Naive B cell (primary cell): ENCODE measurements around the gene RAD51B. TPM values are rescaled to one million over a fixed set of nuclear protein-coding genes. Genes with fewer than 3 reads are reported as not detected.

Source experiments
- ATAC-seq, 2 donors: fragments of 150-1000 bp; cut with Tn5 transposase; 2 replicates each; pipeline ENCODE4 v1.10.0; 2021; ENCODE audit warnings: low read depth in 2 of 2, mild to moderate bottlenecking in 2 of 2, moderate library complexity in 2 of 2
- DNase-seq: peaks from one replicate; pipeline ENCODE4 v3.0.0; 2022
- H3K27ac Mint-ChIP-seq, 6 donors: one replicate each; pipeline ENCODE4 v1.8.0; 2020 to 2022; ENCODE audit warnings: mild to moderate bottlenecking in 6 of 6, mixed read lengths in 6 of 6, moderate library complexity in 5 of 6, inconsistent platforms in 2 of 6
- H3K27me3 Mint-ChIP-seq, 3 donors: one replicate each; pipeline ENCODE4 v1.8.0; 2021 to 2022; ENCODE audit warnings: mixed read lengths in 3 of 3, mild to moderate bottlenecking in 1 of 3
- H3K36me3 Mint-ChIP-seq, 2 donors: one replicate each; pipeline ENCODE4 v1.8.0; 2020 to 2022; ENCODE audit warnings: mixed read lengths in 2 of 2, inconsistent platforms in 1 of 2, mild to moderate bottlenecking in 1 of 2
- H3K4me1 Mint-ChIP-seq, 3 donors: one replicate each; pipeline ENCODE4 v1.8.0; 2020 to 2022; ENCODE audit warnings: mixed read lengths in 3 of 3, inconsistent platforms in 1 of 3, mild to moderate bottlenecking in 1 of 3, moderate library complexity in 1 of 3
- H3K4me3 Mint-ChIP-seq, 8 donors: one replicate each; pipeline ENCODE4 v1.8.0; 2020 to 2022; ENCODE audit warnings: mild to moderate bottlenecking in 8 of 8, mixed read lengths in 8 of 8, moderate library complexity in 8 of 8, inconsistent platforms in 2 of 8
- H3K9me3 Mint-ChIP-seq, 7 donors: one replicate each; pipeline ENCODE4 v1.8.0; 2020 to 2022; ENCODE audit warnings: mixed read lengths in 7 of 7, mild to moderate bottlenecking in 5 of 7, inconsistent platforms in 2 of 7, moderate library complexity in 1 of 7
- polyA plus RNA-seq, 6 donors: library from polyadenylated mRNA; unstranded; fragments of 300-500 nt; fragmentation: Illumina TruSeq; gene quantifications; one replicate each; pipeline ENCODE4 v1.2.3, GENCODE V29; 2021; ENCODE audit warnings: low read depth in 6 of 6

The RAD51B gene
- polyA plus RNA-seq, 6 donors from 2014 or later = 27.4 to 37.2 (median 31.8) TPM

DNA sequence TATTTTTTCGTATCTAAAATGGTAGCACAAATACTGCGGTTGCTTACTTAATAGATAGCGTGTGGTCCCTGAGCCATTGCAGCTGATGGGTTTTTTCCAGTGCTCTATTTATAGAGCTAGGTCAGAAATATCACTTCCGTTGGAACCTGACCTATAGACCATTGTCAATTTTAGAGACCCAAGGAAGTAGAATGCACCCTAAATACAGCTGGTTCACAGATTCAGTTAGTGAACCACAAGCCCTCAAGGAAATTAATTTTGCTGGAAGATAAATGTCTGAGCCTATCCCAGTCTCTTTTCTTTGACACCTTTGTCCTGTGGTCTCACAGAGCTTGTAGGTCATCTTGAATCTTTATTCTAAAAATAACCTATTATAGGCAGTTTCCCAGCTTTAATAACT lies 582.3 kb downstream of the RAD51B start:
- Mint-ChIP-seq H3K27ac (peak overlapping the region; percentile 93 to 99 (median 98)), H3K9me3 (peaks cover 0 to 4% (median 0%) of the 10 kb centered on the region in 7 donors), H3K36me3 (peaks cover 0 to 9% of the 10 kb centered on the region in 2 donors), H3K4me3 (peak overlapping the region in 7 of 8 donors; percentile 40 to 88 (median 75)), H3K27me3 (no peaks in the 10 kb centered on the region), H3K4me1 (peaks cover 67 to 93% (median 79%) of the 10 kb centered on the region in 3 donors)
- DNase-seq (no peak), ATAC-seq (peak; percentile 55 to 58)

- H3K27ac Mint-ChIP-seq = peak overlapping the region; percentile 93 to 99 (median 98)
- ATAC-seq (no peak), DNase-seq (no peak)
- peak overlapping the region; percentile 40 to 84 (median 70) for H3K4me3 Mint-ChIP-seq
- H3K9me3 Mint-ChIP-seq = peaks cover 0 to 4% (median 0%) of the 10 kb centered on the region in 7 donors
- H3K27me3 Mint-ChIP-seq = no peaks in the 10 kb centered on the region
- peaks cover 64 to 90% (median 77%) of the 10 kb centered on the region in 3 donors for H3K4me1 Mint-ChIP-seq
- peaks cover 0 to 4% of the 10 kb centered on the region in 2 donors for H3K36me3 Mint-ChIP-seq
These were observed 583.0 kb downstream of the RAD51B start for GRCh38 chr14:68402525-68403101.

GRCh38 chr14:68403191-68404145 lies 583.9 kb downstream of the RAD51B start:
- DNase-seq = no peak
- Mint-ChIP-seq H3K27ac (peak overlapping the region; percentile 93 to 99 (median 98)), H3K27me3 (no peaks in the 10 kb centered on the region), H3K4me3 (peak overlapping the region; percentile 44 to 84 (median 69)), H3K4me1 (peaks cover 62 to 89% (median 75%) of the 10 kb centered on the region in 3 donors), H3K36me3 (peaks cover 0 to 3% of the 10 kb centered on the region in 2 donors), H3K9me3 (peaks cover 0 to 4% (median 0%) of the 10 kb centered on the region in 7 donors)
- ATAC-seq = peak; percentile 24 to 35

GRCh38 chr14:68404146-68404527 lies 584.6 kb downstream of the RAD51B start:
- ATAC-seq = peak; percentile 61 to 68
- H3K36me3 Mint-ChIP-seq = no peaks in the 10 kb centered on the region
- peaks cover 0 to 5% (median 0%) of the 10 kb centered on the region in 7 donors for H3K9me3 Mint-ChIP-seq

GRCh38 chr14:68404652-68405183 lies 585.1 kb downstream of the RAD51B start:
- peaks cover 66 to 89% (median 74%) of the 10 kb centered on the region in 3 donors for H3K4me1 Mint-ChIP-seq
- ATAC-seq (peak; percentile 19 to 25), DNase-seq (no peak)
- no peaks in the 10 kb centered on the region for H3K36me3 Mint-ChIP-seq
- H3K4me3 Mint-ChIP-seq = peak overlapping the region in 6 of 8 donors; percentile 16 to 84 (median 71)
- peaks cover 0 to 9% (median 0%) of the 10 kb centered on the region in 7 donors for H3K9me3 Mint-ChIP-seq
- H3K27me3 Mint-ChIP-seq = no peaks in the 10 kb centered on the region
- peak overlapping the region; percentile 93 to 99 (median 98) for H3K27ac Mint-ChIP-seq

More at GRCh38 chr14:68404146-68404527, 584.6 kb downstream of the RAD51B start:
- DNase-seq = no peak
- Mint-ChIP-seq H3K4me3 (peak overlapping the region; percentile 56 to 84 (median 67)), H3K4me1 (peaks cover 64 to 88% (median 75%) of the 10 kb centered on the region in 3 donors), H3K27me3 (no peaks in the 10 kb centered on the region), H3K27ac (peak overlapping the region; percentile 93 to 99 (median 98))

- Mint-ChIP-seq H3K27ac (peak overlapping the region; percentile 72 to 99 (median 96)), H3K36me3 (no peaks in the 10 kb centered on the region), H3K4me1 (peaks cover 59 to 89% (median 69%) of the 10 kb centered on the region in 3 donors), H3K9me3 (peaks cover 0 to 9% (median 0%) of the 10 kb centered on the region in 7 donors), H3K4me3 (peak overlapping the region in 1 of 8 donors; percentile 21), H3K27me3 (no peaks in the 10 kb centered on the region)
- DNase-seq (no peak), ATAC-seq (no peak)
These were observed 586.4 kb downstream of the RAD51B start for GRCh38 chr14:68405961-68406360.

DNA sequence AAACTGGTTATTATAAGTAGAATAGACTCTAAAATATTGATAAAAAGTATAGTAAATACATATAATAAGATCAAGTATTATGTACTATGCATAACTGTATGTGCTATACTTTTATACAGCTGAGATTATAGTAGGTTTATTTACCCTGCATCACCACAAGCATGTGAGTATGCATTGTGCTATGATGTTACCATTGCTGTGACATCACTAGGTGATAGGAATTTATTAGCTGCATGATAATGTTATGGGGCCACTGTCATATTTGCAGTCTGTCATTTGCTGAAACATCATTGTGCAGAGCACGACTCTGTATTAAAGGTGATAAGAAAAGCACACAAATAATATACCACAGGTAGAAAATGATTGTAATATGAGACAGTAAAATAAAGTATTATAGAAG lies 587.7 kb downstream of the RAD51B start:
- H3K4me1 Mint-ChIP-seq = peaks cover 53 to 80% (median 59%) of the 10 kb centered on the region in 3 donors
- H3K9me3 Mint-ChIP-seq = peaks cover 0 to 5% (median 0%) of the 10 kb centered on the region in 7 donors
- no peaks in the 10 kb centered on the region for H3K27me3 Mint-ChIP-seq
- H3K36me3 Mint-ChIP-seq = no peaks in the 10 kb centered on the region
- H3K27ac Mint-ChIP-seq = peak overlapping the region in 4 of 6 donors; percentile 57 to 97 (median 82)
- peak overlapping the region in 4 of 8 donors; percentile 17 to 67 (median 34) for H3K4me3 Mint-ChIP-seq
- DNase-seq (no peak), ATAC-seq (no peak)

DNA sequence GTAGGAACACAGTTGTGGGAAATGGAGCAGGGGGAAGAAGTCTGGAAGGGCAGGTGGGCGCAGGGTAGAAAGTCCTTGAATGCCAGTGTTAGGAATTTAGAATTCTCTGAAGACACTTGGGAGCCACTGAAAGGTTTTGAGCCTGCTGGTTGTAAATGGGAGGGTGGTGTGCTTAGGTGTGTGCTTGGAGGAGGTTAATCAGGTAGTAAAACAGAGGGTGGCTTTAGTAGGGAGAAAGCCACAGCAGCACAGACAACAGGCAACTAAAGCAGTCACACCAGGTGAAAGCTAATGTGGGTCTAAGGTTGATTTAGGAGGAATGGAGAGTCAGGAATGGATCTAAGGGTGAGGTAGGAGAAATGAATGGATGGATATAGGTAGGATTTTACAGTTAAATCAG lies 588.2 kb downstream of the RAD51B start:
- Mint-ChIP-seq H3K9me3 (peaks cover 0 to 5% (median 0%) of the 10 kb centered on the region in 7 donors), H3K27ac (peak overlapping the region; percentile 39 to 97 (median 78)), H3K27me3 (no peaks in the 10 kb centered on the region), H3K4me3 (peak overlapping the region in 7 of 8 donors; percentile 1 to 67 (median 32)), H3K36me3 (no peaks in the 10 kb centered on the region), H3K4me1 (peaks cover 49 to 74% (median 53%) of the 10 kb centered on the region in 3 donors)
- DNase-seq (no peak), ATAC-seq (no peak)

- peak overlapping the region; percentile 41 to 96 (median 86) for H3K27ac Mint-ChIP-seq
- DNase-seq (no peak), ATAC-seq (peak; percentile 62 to 67)
- peaks cover 41 to 68% (median 45%) of the 10 kb centered on the region in 3 donors for H3K4me1 Mint-ChIP-seq
- H3K27me3 Mint-ChIP-seq = no peaks in the 10 kb centered on the region
- H3K9me3 Mint-ChIP-seq = peaks cover 0 to 5% (median 0%) of the 10 kb centered on the region in 7 donors
- H3K4me3 Mint-ChIP-seq = peak overlapping the region in 6 of 8 donors; percentile 17 to 61 (median 49)
- H3K36me3 Mint-ChIP-seq = no peaks in the 10 kb centered on the region
These were observed 589.1 kb downstream of the RAD51B start for GRCh38 chr14:68408680-68409079.

DNA sequence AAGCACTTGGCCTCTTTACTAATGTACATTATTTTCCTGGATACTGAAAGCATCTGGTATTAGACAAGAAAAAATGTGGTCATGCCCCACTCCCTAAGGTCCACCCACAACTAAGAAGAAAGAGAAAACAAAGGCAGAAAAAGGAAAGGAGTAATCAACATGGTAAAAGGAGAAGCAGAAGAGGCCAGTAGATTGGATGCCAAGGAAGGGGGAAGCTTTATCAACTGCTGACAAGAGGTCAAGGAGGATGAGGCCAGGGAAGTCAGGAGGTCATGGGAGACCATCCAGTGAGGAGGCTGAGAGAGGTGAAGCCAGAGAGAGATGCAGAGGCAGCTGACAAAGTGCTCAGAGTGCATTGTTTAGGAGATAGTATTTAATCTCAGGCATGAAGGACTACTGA lies 589.8 kb downstream of the RAD51B start:
- ATAC-seq (peak in 1 of 2 donors; percentile 19), DNase-seq (no peak)
- Mint-ChIP-seq H3K36me3 (no peaks in the 10 kb centered on the region), H3K4me1 (peaks cover 36 to 63% (median 38%) of the 10 kb centered on the region in 3 donors), H3K9me3 (peaks cover 0 to 5% (median 0%) of the 10 kb centered on the region in 7 donors), H3K4me3 (peak overlapping the region in 5 of 8 donors; percentile 11 to 64 (median 36)), H3K27me3 (no peaks in the 10 kb centered on the region), H3K27ac (peak overlapping the region; percentile 43 to 96 (median 80))

GRCh38 chr14:68412505-68413465 lies 593.2 kb downstream of the RAD51B start:
- ATAC-seq (no peak), DNase-seq (no peak)
- H3K36me3 Mint-ChIP-seq = no peaks in the 10 kb centered on the region
- peaks cover 42 to 65% (median 44%) of the 10 kb centered on the region in 3 donors for H3K4me1 Mint-ChIP-seq
- H3K9me3 Mint-ChIP-seq = peaks cover 0 to 5% (median 0%) of the 10 kb centered on the region in 7 donors
- H3K27ac Mint-ChIP-seq = no peak overlapping the region
- H3K4me3 Mint-ChIP-seq = no peak overlapping the region
- H3K27me3 Mint-ChIP-seq = no peaks in the 10 kb centered on the region

DNA sequence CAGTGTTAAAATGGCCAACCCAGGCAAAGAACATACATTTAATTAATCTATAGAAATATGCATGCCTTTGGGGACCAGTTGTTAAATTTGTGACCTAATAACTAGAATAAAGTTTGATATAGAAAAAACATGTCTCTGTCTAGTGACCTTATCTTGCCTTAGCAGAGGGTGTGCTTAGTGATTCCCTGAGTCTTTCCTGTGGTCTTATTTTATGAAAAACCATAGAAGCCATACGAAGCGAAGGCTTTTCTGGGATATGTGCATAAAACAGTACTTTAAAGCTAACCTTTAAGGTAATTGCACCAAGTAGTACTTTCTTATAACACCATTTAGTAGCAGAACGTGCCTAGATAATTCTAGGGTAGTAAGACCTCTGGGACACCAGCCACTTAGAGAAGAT lies 593.9 kb downstream of the RAD51B start:
- ATAC-seq = no peak
- no peaks in the 10 kb centered on the region for H3K36me3 Mint-ChIP-seq
- H3K4me1 Mint-ChIP-seq = peaks cover 39 to 64% (median 40%) of the 10 kb centered on the region in 3 donors
- H3K9me3 Mint-ChIP-seq = peaks cover 0 to 5% (median 0%) of the 10 kb centered on the region in 7 donors
- no peak overlapping the region for H3K4me3 Mint-ChIP-seq
- DNase-seq = no peak
- H3K27me3 Mint-ChIP-seq = no peaks in the 10 kb centered on the region
- H3K27ac Mint-ChIP-seq = peak overlapping the region in 1 of 6 donors; percentile 3
